Activated T-helper 17 cell treated with anti-CD3 and anti-CD28 coated beads, Interleukin-2, amount 50 U/mL, for 72 hours (primary cell): ENCODE results near the gene KIAA0319L. TPM values are rescaled to one million over a fixed set of nuclear protein-coding genes. Genes with fewer than 3 reads are reported as not detected.

Experiments used
- ATAC-seq: fragments of 150-1000 bp; cut with Tn5 transposase; replicated peaks from 2 replicates; pipeline ENCODE4 v1.10.0; 2021; ENCODE audit warnings: mild to moderate bottlenecking, moderate library complexity
- H3K27ac Mint-ChIP-seq: one replicate; pipeline ENCODE4 v1.8.0; 2022; ENCODE audit warnings: mixed read lengths
- H3K27me3 Mint-ChIP-seq: one replicate; pipeline ENCODE4 v1.8.0; 2022; ENCODE audit warnings: mixed read lengths
- H3K36me3 Mint-ChIP-seq: one replicate; pipeline ENCODE4 v1.8.0; 2022; ENCODE audit warnings: low read depth, mild to moderate bottlenecking, mixed read lengths
- H3K4me1 Mint-ChIP-seq: one replicate; pipeline ENCODE4 v1.8.0; 2022; ENCODE audit warnings: mixed read lengths
- H3K4me3 Mint-ChIP-seq: one replicate; pipeline ENCODE4 v1.8.0; 2022; ENCODE audit warnings: mild to moderate bottlenecking, mixed read lengths
- H3K9me3 Mint-ChIP-seq: one replicate; pipeline ENCODE4 v1.8.0; 2022; ENCODE audit warnings: mixed read lengths
- total RNA-seq, 2 donors: library from RNA; stranded (reverse); gene quantifications; one replicate each; pipeline ENCODE4 v1.2.3, GENCODE V29; 2022

KIAA0319L gene
- total RNA-seq, 2 donors from 2014 or later: 45.8 to 98.2 TPM

DNA sequence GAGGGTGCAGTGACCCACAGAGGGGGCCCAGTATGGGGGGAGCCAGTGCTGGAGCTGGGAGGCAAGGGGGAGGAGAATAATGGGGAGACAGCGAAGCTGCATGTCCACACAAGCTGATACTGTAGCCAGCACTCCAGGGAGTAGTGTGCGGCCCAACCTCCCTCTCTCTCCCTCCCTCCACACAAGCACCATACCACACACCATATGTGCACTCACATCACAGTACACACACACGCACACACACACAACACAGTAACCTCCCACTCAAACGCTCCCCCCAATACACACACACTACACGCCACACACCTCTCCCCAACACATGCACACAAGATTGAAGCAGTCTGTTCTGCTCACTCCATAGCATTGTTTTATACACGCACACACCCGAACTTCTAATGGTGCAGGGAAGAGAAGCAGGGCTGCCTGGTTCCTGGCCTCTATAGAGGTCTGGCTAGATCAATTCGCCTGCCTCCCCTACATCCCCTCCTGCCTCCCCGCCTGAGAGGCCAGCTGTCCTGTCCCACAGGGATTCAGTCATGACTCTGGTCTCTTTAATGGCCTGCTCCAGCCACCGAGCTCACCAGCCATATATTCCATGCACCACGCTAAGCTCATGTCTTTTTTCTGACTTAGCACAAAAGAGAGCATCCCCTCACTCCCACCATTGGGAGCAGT lies 4.2 kb upstream of the KIAA0319L start:
- no peak for ATAC-seq
- Mint-ChIP-seq H3K36me3 (peaks cover 67% of the 10 kb centered on the region), H3K4me1 (peaks cover 32% of the 10 kb centered on the region), H3K4me3 (peak overlapping the region; percentile 43), H3K27ac (peak overlapping the region; percentile 47), H3K27me3 (no peaks in the 10 kb centered on the region), H3K9me3 (no peaks in the 10 kb centered on the region)

- ATAC-seq: no peak
- Mint-ChIP-seq H3K27ac (peak overlapping the region; percentile 47), H3K4me3 (peak overlapping the region; percentile 99), H3K9me3 (no peaks in the 10 kb centered on the region), H3K36me3 (peaks cover 63% of the 10 kb centered on the region), H3K4me1 (peaks cover 40% of the 10 kb centered on the region), H3K27me3 (no peaks in the 10 kb centered on the region)
These were observed 3.3 kb upstream of the KIAA0319L start for GRCh38 chr1:35560256-35561225.

DNA sequence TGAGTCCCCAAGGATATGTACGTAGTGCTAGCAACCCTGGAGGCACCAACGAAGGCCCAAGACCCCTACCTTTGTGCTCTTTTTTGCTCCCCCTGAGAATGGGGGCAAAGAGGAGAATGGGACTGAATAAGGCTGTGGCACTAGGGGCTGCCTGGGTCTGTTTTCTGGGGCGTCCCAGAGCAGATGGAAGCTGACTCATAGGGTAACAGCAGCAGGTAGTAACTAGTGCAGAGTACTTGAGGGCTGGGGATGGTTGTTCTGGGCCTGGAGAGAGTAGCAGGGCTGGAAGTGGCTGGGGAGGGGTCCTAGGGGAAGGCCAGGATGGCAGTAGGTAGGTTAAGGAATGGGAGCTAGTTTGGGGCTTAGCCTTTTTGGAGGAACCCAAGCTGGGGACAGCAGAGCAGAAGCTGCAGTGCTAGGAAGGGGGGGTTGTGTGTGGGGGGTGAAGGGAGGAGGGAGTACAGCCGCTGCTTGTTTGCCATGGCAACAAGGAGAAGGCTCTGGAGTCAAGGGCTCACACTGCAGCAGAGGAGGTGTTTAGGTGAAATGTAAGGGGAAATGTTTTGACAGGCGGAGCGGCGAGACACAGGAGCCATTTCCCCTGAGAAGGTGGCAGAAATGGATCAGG lies 2.2 kb upstream of the KIAA0319L start:
- H3K36me3 Mint-ChIP-seq: peaks cover 65% of the 10 kb centered on the region
- H3K27ac Mint-ChIP-seq: peak overlapping the region; percentile 100
- ATAC-seq: no peak
- no peaks in the 10 kb centered on the region for H3K9me3 Mint-ChIP-seq
- peaks cover 45% of the 10 kb centered on the region for H3K4me1 Mint-ChIP-seq
- H3K4me3 Mint-ChIP-seq: peak overlapping the region; percentile 99
- H3K27me3 Mint-ChIP-seq: no peaks in the 10 kb centered on the region

DNA sequence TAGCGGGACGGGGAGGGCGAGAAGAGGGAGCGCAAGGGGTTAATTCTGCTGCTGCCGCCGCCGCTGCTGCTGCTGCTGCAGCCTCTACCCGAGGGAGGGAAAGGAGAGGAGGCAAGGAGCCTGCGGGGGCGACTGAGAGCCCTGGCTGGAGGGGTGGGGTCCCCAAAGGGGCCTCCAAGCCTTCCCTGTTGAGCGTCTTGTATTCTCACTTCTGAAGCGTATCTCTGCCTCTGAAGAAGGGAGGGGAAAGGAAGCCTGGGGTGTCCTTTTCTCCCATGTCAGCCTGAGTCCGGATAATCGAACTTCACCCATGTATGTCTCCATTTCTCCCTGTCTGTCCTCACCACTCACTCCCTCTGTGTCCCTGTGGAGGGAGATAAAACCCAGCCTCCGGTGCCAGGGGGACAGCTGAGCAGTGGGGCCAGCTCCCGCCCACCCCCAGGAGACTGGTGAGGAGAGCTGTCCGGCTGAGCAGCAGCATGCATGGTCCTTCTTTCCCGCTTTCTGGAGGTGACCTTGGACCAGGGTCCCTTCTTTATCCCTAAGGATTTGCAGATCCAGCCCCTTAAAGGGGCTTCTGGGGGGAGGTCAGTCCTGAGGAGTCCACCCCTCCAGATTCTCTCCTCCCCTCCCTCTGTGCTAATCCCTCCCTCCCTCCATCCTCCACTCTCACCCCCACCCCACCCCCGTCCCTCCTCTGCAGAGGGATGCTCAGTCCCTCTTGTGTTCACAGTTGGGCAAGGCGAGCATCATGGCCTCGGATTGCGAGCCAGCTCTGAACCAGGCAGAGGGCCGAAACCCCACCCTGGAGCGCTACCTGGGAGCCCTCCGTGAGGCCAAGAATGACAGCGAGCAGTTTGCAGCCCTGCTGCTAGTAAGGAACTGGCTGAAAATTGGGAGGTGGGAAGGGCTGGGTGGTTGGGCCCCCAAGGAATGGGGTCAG lies 1.4 kb upstream of the KIAA0319L start:
- H3K36me3 Mint-ChIP-seq: peaks cover 65% of the 10 kb centered on the region
- H3K27ac Mint-ChIP-seq: peak overlapping the region; percentile 100
- peaks cover 41% of the 10 kb centered on the region for H3K4me1 Mint-ChIP-seq
- no peaks in the 10 kb centered on the region for H3K27me3 Mint-ChIP-seq
- no peak for ATAC-seq
- H3K4me3 Mint-ChIP-seq: peak overlapping the region; percentile 99
- H3K9me3 Mint-ChIP-seq: no peaks in the 10 kb centered on the region

DNA sequence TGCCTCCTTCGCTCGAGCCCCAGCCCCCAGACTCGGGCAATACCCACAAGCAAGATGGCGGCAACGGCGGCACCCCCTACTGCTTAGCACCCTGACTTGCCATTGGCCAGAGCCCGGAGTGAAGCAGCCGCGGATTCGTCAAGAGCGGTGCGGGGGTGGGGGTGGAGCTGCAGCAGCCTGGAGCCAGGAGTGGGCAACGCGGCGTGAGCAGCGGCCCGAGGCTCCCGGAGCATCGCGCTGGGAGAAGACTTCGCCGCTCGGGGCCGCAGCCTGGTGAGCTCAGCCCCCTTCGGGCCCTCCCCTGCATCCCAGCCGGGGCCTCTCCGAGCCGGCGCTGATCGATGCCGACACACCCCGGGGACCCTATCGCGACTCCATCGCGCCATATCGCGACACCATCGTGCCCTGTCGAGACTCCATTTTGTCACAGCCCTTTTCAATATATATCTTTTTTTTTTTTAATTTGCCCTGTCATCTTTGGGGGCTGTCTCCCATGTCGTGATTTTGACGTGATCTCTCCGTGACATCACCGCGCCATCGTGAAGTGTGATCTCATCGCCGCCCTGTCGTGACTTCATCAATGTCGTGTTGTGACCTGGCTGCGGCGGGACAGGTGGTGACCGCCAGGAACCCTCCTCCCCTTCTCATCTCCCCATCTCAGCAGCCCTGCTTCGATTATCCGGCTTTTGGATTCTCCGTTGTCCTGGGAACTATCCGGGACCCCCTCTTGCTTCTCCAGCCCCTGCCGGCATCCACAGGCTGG lies 589 bp upstream of the KIAA0319L start, which contains the start of gene NCDN:
Gene NCDN (plus strand): TSS at position 189 of the 763 bp plus-strand sequence. CDS start 392 bp downstream, at position 581.
- Mint-ChIP-seq H3K36me3 (peaks cover 66% of the 10 kb centered on the region), H3K27me3 (no peaks in the 10 kb centered on the region), H3K4me1 (peaks cover 41% of the 10 kb centered on the region), H3K27ac (peak within 1 kb of the TSS; percentile 100), H3K9me3 (no peaks in the 10 kb centered on the region), H3K4me3 (peak within 1 kb of the TSS; percentile 99)
- ATAC-seq: peak; percentile 90

GRCh38 chr1:35556484-35557117 lies 602 bp downstream of the KIAA0319L start:
- peaks cover 67% of the 10 kb centered on the region for H3K36me3 Mint-ChIP-seq
- H3K4me1 Mint-ChIP-seq: peaks cover 36% of the 10 kb centered on the region
- ATAC-seq: no peak

GRCh38 chr1:35555601-35556477 lies 1.4 kb downstream of the KIAA0319L start:
- Mint-ChIP-seq H3K4me1 (peaks cover 29% of the 10 kb centered on the region), H3K4me3 (peak overlapping the region; percentile 99)

More at GRCh38 chr1:35556484-35557117, 602 bp downstream of the KIAA0319L start:
- Mint-ChIP-seq H3K9me3 (no peaks in the 10 kb centered on the region), H3K27me3 (no peaks in the 10 kb centered on the region), H3K4me3 (peak overlapping the region; percentile 99), H3K27ac (peak overlapping the region; percentile 100)

GRCh38 chr1:35555212-35555584 lies 2.0 kb downstream of the KIAA0319L start:
- ATAC-seq: no peak
- Mint-ChIP-seq H3K27me3 (no peaks in the 10 kb centered on the region), H3K9me3 (no peaks in the 10 kb centered on the region), H3K4me1 (peaks cover 29% of the 10 kb centered on the region), H3K27ac (peak overlapping the region; percentile 100), H3K36me3 (peaks cover 71% of the 10 kb centered on the region), H3K4me3 (peak overlapping the region; percentile 99)

More at GRCh38 chr1:35555601-35556477, 1.4 kb downstream of the KIAA0319L start:
- ATAC-seq: peak; percentile 48
- H3K36me3 Mint-ChIP-seq: peaks cover 67% of the 10 kb centered on the region
- no peaks in the 10 kb centered on the region for H3K27me3 Mint-ChIP-seq
- no peaks in the 10 kb centered on the region for H3K9me3 Mint-ChIP-seq
- peak overlapping the region; percentile 100 for H3K27ac Mint-ChIP-seq

- Mint-ChIP-seq H3K36me3 (peaks cover 75% of the 10 kb centered on the region), H3K4me3 (peak overlapping the region; percentile 99), H3K9me3 (no peaks in the 10 kb centered on the region), H3K27ac (peak overlapping the region; percentile 100), H3K4me1 (peaks cover 25% of the 10 kb centered on the region), H3K27me3 (no peaks in the 10 kb centered on the region)
- no peak for ATAC-seq
These were observed 2.7 kb downstream of the KIAA0319L start for GRCh38 chr1:35554266-35555211.

- Mint-ChIP-seq H3K4me1 (peaks cover 20% of the 10 kb centered on the region), H3K9me3 (no peaks in the 10 kb centered on the region), H3K36me3 (peaks cover 77% of the 10 kb centered on the region), H3K4me3 (no peak overlapping the region), H3K27ac (peak overlapping the region; percentile 100), H3K27me3 (no peaks in the 10 kb centered on the region)
- ATAC-seq: no peak
These were observed 3.4 kb downstream of the KIAA0319L start for GRCh38 chr1:35553851-35554250.

GRCh38 chr1:35546614-35547013 lies 10.6 kb downstream of the KIAA0319L start:
- Mint-ChIP-seq H3K4me3 (no peak overlapping the region), H3K4me1 (peaks cover 30% of the 10 kb centered on the region), H3K27me3 (no peaks in the 10 kb centered on the region), H3K9me3 (no peaks in the 10 kb centered on the region), H3K27ac (no peak overlapping the region), H3K36me3 (peaks cover 90% of the 10 kb centered on the region)
- ATAC-seq: no peak
